ENCODE data around the gene ATG16L1.

DNA sequence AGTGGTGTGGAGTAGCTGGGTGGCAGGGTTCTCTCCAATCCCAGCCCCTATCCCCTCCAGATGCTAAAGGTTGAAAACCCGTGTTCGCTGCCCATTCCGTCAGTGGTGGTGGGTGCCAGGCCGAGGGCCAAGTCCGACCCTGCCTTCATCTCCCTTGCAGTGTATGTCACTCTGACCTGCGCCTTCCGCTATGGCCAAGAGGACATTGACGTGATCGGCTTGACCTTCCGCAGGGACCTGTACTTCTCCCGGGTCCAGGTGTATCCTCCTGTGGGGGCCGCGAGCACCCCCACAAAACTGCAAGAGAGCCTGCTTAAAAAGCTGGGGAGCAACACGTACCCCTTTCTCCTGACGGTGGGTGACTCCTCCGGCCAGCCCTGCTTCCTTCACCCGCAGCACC lies 69.0 kb downstream of the ATG16L1 start:
- no peak for TF ChIP-seq CTCF (conservative IDR thresholded peaks at IDR 0.05 in 1 of 2, IDR thresholded peaks at IDR 0.05 in 1 of 2; ENCODE audit: extremely low read depth in 1 of 2, insufficient read depth in 1 of 2, low read depth in 1 of 2, low read length in 2 of 2)
- no peak for TF ChIP-seq EZH2 (IDR thresholded peaks at IDR 0.05; ENCODE audit: borderline replicate concordance, low read length)

All from mammary epithelial cell (primary cell).